ENCODE measurements around the gene ANKRD33B. TPM values are rescaled to one million over a fixed set of nuclear protein-coding genes. Genes with fewer than 3 reads are reported as not detected.

Gene ANKRD33B
- total RNA-seq, 1 donor: 2.6 TPM

DNA sequence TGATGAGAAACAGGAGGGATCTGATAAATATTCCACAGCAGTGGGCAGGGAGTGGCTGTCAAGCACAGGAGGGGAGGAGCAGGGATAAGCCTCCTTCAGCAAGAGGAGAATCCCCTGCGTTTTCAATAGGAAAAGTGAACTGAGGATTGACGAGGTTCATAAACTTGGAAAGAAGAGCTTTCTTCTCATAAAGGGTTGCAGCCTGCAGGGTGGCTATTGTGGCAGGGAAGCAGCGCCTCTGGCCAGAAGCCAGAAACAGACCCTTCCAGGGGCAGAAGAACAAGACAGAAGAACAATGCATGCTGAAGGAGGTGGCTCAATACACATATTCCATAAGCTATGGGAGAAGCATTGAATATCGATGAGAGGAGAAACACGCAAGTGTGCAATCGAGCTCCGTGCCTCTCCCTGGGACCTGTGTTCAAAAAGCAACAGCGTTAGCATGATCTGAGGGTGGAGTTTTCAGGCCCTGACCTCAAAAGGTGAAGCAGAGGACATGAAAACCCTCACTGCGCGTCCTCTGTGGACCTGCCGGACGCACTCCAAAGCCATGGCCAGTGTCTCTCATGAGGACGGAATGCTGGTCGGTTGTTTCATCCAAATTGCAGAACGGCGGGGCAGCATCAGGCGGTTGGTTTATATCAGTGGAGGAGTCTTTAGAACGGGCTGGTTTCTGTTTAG lies 67.6 kb downstream of the ANKRD33B start:
- DNase-seq (ENCODE audit: low read depth): no peak
- H3K4me3 ChIP-seq (ENCODE audit: low read depth, low read length): no peak overlapping the region
- no peak for TF ChIP-seq CTCF (IDR thresholded peaks at IDR 0.05; ENCODE audit: insufficient read depth, low read depth, low read length)

GRCh38 chr5:10632110-10632761 lies 68.4 kb downstream of the ANKRD33B start:
- TF ChIP-seq CTCF (IDR thresholded peaks at IDR 0.05; ENCODE audit: insufficient read depth, low read depth, low read length): no peak
- peak; percentile 30 for DNase-seq (ENCODE audit: low read depth)
- no peak overlapping the region for H3K4me3 ChIP-seq (ENCODE audit: low read depth, low read length)

DNA sequence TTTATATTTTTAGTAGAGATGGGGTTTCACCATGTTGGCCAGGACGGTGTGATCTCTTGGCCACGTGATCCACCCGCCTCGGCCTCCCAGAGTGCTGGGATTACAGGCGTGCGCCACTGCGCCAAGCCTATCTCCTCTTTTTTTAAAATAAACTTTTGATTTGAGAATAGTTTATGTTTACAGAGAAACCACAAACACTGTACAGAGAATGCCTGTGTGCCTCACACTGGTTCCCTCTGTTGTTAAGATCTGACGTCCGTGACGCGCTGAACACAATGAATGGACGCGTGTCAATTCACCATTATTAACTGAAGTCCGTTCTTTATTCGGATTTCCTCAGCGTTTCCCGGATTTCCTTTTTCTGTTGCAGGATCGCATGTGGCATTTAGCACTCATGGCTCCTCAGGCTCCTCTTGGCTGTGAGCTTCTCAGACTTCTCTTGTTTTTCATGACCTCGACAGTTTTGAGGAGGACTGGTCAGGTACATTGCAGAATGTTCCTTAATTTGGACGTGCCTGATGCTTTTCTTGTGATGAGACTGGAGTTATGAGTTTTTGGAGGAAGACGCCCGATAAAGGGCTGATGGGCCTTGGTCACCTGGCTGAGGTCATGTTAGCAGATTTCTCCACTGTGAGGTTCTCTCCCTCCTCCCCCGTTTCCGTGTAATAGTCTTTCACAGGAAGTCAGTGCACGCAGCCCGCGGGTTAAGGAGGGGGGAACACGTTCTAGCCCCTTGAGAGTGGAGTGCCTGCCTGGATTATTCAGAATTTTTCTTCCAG lies 69.6 kb downstream of the ANKRD33B start:
- H3K4me3 ChIP-seq (ENCODE audit: low read depth, low read length): no peak overlapping the region
- TF ChIP-seq CTCF (IDR thresholded peaks at IDR 0.05; ENCODE audit: insufficient read depth, low read depth, low read length): no peak
- DNase-seq (ENCODE audit: low read depth): no peak

DNA sequence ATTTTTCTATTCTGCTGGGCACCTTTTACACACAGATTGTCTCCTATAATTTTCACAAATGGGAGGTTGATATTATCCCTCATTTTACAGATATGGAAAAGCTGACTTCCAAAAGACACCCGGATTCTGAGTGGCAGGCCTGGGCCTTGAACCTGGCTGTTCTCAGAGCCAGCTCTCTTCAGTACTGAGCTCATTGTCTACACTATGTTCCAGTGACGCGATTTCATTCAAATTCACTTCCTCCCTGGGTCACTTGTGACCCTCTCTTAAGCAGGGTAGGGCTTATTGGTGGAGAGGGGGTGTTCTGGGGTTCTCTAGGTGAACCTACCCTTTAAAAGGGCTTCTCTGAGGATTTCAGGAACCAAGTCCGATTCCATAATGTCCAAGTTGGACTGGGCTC lies 70.2 kb downstream of the ANKRD33B start:
- no peak for DNase-seq (ENCODE audit: low read depth)
- no peak overlapping the region for H3K4me3 ChIP-seq (ENCODE audit: low read depth, low read length)
- TF ChIP-seq CTCF (IDR thresholded peaks at IDR 0.05; ENCODE audit: insufficient read depth, low read depth, low read length): no peak

DNA sequence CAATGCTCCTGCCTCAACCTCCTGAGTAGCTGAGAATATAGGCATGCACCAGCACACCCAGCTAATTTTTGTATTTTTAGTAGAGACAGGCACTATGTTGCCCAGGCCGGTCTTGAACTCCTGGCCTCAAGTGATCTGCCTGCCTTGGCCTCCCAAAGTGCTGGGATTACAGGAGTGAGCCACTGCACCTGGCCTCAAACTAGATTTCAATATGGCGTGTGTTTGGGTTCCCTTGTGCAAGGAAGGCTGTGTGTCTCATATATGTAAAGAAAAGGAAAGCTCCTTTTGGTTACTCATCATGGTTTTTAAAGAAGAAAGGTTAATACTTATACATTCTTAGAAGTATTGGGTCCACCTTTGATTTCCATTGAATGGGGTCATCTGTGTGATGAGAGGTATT lies 70.7 kb downstream of the ANKRD33B start:
- no peak overlapping the region for H3K4me3 ChIP-seq (ENCODE audit: low read depth, low read length)
- no peak for DNase-seq (ENCODE audit: low read depth)
- no peak for TF ChIP-seq CTCF (IDR thresholded peaks at IDR 0.05; ENCODE audit: insufficient read depth, low read depth, low read length)

- TF ChIP-seq CTCF (IDR thresholded peaks at IDR 0.05; ENCODE audit: insufficient read depth, low read depth, low read length): no peak
- no peak for DNase-seq (ENCODE audit: low read depth)
These were observed 71.5 kb downstream of the ANKRD33B start for GRCh38 chr5:10635257-10635866.

More at GRCh38 chr5:10635257-10635866, 71.5 kb downstream of the ANKRD33B start:
- no peak overlapping the region for H3K4me3 ChIP-seq (ENCODE audit: low read depth, low read length)

All from fibroblast of villous mesenchyme (primary cell).